Ishikawa (cell line): Measurements from ENCODE around the gene SOS1.

ENCODE experiments used
- CREB1 ChIP-seq: IDR thresholded peaks from 2 replicates; pipeline ENCODE4 v1.6.1; 2012; ENCODE audit warnings: low read depth
- EGR1 ChIP-seq: IDR thresholded peaks from 2 replicates; pipeline ENCODE4 v1.6.1; 2012
- EP300 ChIP-seq: IDR thresholded peaks from 2 replicates; pipeline ENCODE4 v1.6.1; 2012; ENCODE audit warnings: borderline replicate concordance
- FOXM1 ChIP-seq: IDR thresholded peaks from 2 replicates; pipeline ENCODE4 v1.6.1; 2012; ENCODE audit warnings: low read depth, borderline replicate concordance
- NFIC ChIP-seq: IDR thresholded peaks from 2 replicates; pipeline ENCODE4 v1.6.1; 2012
- RAD21 ChIP-seq: IDR thresholded peaks from 2 replicates; pipeline ENCODE4 v1.6.1; 2012; ENCODE audit warnings: low read depth
- TAF1 ChIP-seq: IDR thresholded peaks from 2 replicates; pipeline ENCODE4 v1.6.1; 2012; ENCODE audit warnings: low read depth, mild to moderate bottlenecking
- TCF12 ChIP-seq: IDR thresholded peaks from 2 replicates; pipeline ENCODE4 v1.6.1; 2012; ENCODE audit warnings: low read depth
- TEAD4 ChIP-seq: IDR thresholded peaks from 2 replicates; pipeline ENCODE4 v1.6.1; 2012
- YY1 ChIP-seq: IDR thresholded peaks from 2 replicates; pipeline ENCODE4 v1.6.1; 2012; ENCODE audit warnings: low read depth
- TF ChIP-seq, protein P1 (sequence below): IDR thresholded peaks from 2 replicates; pipeline ENCODE4 v1.6.1; 2012; ENCODE audit warnings: low read depth, mild to moderate bottlenecking
- TF ChIP-seq, protein P2 (sequence below): IDR thresholded peaks from 2 replicates; pipeline ENCODE4 v1.6.1; 2012
- TF ChIP-seq, protein P3 (sequence below): IDR thresholded peaks from 2 replicates; pipeline ENCODE4 v1.6.1; 2012

GRCh38 chr2:39050109-39050508 lies 70.7 kb downstream of the SOS1 start:
- TF ChIP-seq EP300: no peak
- TF ChIP-seq, protein P1, sequence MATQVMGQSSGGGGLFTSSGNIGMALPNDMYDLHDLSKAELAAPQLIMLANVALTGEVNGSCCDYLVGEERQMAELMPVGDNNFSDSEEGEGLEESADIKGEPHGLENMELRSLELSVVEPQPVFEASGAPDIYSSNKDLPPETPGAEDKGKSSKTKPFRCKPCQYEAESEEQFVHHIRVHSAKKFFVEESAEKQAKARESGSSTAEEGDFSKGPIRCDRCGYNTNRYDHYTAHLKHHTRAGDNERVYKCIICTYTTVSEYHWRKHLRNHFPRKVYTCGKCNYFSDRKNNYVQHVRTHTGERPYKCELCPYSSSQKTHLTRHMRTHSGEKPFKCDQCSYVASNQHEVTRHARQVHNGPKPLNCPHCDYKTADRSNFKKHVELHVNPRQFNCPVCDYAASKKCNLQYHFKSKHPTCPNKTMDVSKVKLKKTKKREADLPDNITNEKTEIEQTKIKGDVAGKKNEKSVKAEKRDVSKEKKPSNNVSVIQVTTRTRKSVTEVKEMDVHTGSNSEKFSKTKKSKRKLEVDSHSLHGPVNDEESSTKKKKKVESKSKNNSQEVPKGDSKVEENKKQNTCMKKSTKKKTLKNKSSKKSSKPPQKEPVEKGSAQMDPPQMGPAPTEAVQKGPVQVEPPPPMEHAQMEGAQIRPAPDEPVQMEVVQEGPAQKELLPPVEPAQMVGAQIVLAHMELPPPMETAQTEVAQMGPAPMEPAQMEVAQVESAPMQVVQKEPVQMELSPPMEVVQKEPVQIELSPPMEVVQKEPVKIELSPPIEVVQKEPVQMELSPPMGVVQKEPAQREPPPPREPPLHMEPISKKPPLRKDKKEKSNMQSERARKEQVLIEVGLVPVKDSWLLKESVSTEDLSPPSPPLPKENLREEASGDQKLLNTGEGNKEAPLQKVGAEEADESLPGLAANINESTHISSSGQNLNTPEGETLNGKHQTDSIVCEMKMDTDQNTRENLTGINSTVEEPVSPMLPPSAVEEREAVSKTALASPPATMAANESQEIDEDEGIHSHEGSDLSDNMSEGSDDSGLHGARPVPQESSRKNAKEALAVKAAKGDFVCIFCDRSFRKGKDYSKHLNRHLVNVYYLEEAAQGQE: no peak
- no peak for TF ChIP-seq TCF12
- TF ChIP-seq, protein P2, sequence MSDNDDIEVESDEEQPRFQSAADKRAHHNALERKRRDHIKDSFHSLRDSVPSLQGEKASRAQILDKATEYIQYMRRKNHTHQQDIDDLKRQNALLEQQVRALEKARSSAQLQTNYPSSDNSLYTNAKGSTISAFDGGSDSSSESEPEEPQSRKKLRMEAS: no peak
- TF ChIP-seq RAD21: no peak
- TF ChIP-seq CREB1: no peak
- TF ChIP-seq YY1: no peak
- no peak for TF ChIP-seq TAF1
- no peak for TF ChIP-seq FOXM1
- no peak for TF ChIP-seq EGR1
- TF ChIP-seq, protein P3, sequence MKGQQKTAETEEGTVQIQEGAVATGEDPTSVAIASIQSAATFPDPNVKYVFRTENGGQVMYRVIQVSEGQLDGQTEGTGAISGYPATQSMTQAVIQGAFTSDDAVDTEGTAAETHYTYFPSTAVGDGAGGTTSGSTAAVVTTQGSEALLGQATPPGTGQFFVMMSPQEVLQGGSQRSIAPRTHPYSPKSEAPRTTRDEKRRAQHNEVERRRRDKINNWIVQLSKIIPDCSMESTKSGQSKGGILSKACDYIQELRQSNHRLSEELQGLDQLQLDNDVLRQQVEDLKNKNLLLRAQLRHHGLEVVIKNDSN: no peak
- no peak for TF ChIP-seq NFIC
- no peak for TF ChIP-seq TEAD4
